DND-41 (cell line): Measurements from ENCODE around the gene FAM222A.
A peak's percentile ranks its signal among the peaks of the same experiment; 100 is the strongest.

Source experiments
- ATAC-seq: fragments of 200-7000 bp; cut with Tn5 transposase; 3 replicates; pipeline ENCODE4 v1.9.1; 2021; ENCODE audit warnings: low read depth; ENCODE audit not compliant: insufficient read depth
- DNase-seq: peaks from one replicate; pipeline ENCODE4 v3.0.0-alpha.2; 2020
- H2AFZ ChIP-seq: 2 replicates; pipeline ENCODE4 v1.6.0; 2012; ENCODE audit warnings: low read depth, low read length
- H3K27ac ChIP-seq: 2 replicates; pipeline ENCODE4 v1.5.1; 2012; ENCODE audit warnings: low read length, inconsistent platforms
- H3K27me3 ChIP-seq: fragments of 200-600 bp; sonication (generic); 2 replicates; pipeline ENCODE4 v1.6.0; 2012; ENCODE audit warnings: low read length, mild to moderate bottlenecking, inconsistent platforms; ENCODE audit not compliant: insufficient read depth, poor library complexity
- H3K36me3 ChIP-seq: 2 replicates; pipeline ENCODE4 v1.5.1; 2012; ENCODE audit warnings: low read length, inconsistent platforms; ENCODE audit not compliant: insufficient read depth
- H3K4me1 ChIP-seq: 2 replicates; pipeline ENCODE4 v1.5.1; 2012; ENCODE audit warnings: mild to moderate bottlenecking, low read length; ENCODE audit not compliant: insufficient read depth
- H3K4me2 ChIP-seq: 2 replicates; pipeline ENCODE4 v1.6.0; 2012; ENCODE audit warnings: mild to moderate bottlenecking, moderate library complexity, low read length, inconsistent platforms; ENCODE audit not compliant: insufficient read depth
- H3K4me3 ChIP-seq, 2 experiments: fragments of 200-600 bp in 1 of 2; shearing (Covaris generic) in 1 of 2; 2 replicates each; pipeline ENCODE4 v1.5.1; 2012 to 2016; ENCODE audit warnings: inconsistent platforms in 2 of 2, low read length in 2 of 2, mild to moderate bottlenecking in 2 of 2, low read depth in 1 of 2, moderate library complexity in 1 of 2
- H3K79me2 ChIP-seq: 2 replicates; pipeline ENCODE4 v1.6.0; 2012; ENCODE audit warnings: low read length, inconsistent platforms; ENCODE audit not compliant: insufficient read depth
- H3K9ac ChIP-seq: 2 replicates; pipeline ENCODE4 v1.6.0; 2012; ENCODE audit warnings: low read depth, mild to moderate bottlenecking, inconsistent platforms, low read length, moderate library complexity
- H3K9me3 ChIP-seq: 2 replicates; pipeline ENCODE4 v1.5.1; 2012; ENCODE audit warnings: low read length, moderate library complexity, mild to moderate bottlenecking, inconsistent platforms; ENCODE audit not compliant: insufficient read depth, severe bottlenecking
- H4K20me1 ChIP-seq: 2 replicates; pipeline ENCODE4 v1.6.0; 2012; ENCODE audit warnings: low read length; ENCODE audit not compliant: insufficient read depth
- EZH2 ChIP-seq: IDR thresholded peaks from 3 replicates; pipeline ENCODE4 v1.6.1; 2012; ENCODE audit warnings: borderline replicate concordance, low read depth, mild to moderate bottlenecking, moderate library complexity, low read length, inconsistent platforms; ENCODE audit not compliant: severe bottlenecking
- TF ChIP-seq, protein P1 (sequence below): IDR thresholded peaks from 2 replicates; pipeline ENCODE4 v1.5.1; 2012; ENCODE audit warnings: borderline replicate concordance, low read length, moderate library complexity, mild to moderate bottlenecking; ENCODE audit not compliant: poor library complexity, severe bottlenecking; ENCODE audit errors: extremely low read depth

Gene FAM222A

DNA sequence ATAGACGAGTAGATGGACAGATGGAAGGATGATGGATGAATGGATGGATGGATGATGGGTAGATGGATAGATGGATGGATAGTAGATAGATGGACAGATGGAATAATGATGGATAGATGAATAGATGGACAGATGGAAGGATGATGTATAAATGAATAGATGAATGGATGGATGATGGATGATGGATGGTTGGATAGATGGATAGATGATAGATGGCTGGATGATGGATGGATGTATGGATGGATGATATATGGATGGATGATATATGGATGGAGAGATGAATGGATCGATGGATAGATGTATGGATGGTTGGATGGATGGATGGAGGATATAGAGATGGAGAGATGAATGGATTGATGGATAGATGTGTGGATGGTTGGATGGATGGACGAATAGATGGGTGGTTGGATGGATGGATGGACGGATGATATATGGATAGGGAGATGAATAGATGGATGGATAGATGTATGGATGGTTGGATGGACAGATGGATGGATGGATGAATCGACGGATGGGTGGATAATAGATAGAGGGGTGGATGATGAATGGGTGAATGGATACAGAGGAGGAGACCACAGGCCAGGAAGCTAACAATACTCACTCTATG is 100.3 kb downstream of the FAM222A start:
- H3K27me3 ChIP-seq = no peaks in the 10 kb centered on the region
- no peak overlapping the region for H3K9ac ChIP-seq
- no peaks in the 10 kb centered on the region for H3K79me2 ChIP-seq
- H3K4me3 ChIP-seq = no peak overlapping the region
- no peak for DNase-seq
- no peaks in the 10 kb centered on the region for H4K20me1 ChIP-seq
- H2AFZ ChIP-seq = no peak overlapping the region
- H3K27ac ChIP-seq = no peak overlapping the region
- no peaks in the 10 kb centered on the region for H3K36me3 ChIP-seq
- H3K9me3 ChIP-seq = no peaks in the 10 kb centered on the region
- ATAC-seq = no peak
- no peaks in the 10 kb centered on the region for H3K4me1 ChIP-seq
- H3K4me2 ChIP-seq = no peak overlapping the region
- TF ChIP-seq, protein P1, sequence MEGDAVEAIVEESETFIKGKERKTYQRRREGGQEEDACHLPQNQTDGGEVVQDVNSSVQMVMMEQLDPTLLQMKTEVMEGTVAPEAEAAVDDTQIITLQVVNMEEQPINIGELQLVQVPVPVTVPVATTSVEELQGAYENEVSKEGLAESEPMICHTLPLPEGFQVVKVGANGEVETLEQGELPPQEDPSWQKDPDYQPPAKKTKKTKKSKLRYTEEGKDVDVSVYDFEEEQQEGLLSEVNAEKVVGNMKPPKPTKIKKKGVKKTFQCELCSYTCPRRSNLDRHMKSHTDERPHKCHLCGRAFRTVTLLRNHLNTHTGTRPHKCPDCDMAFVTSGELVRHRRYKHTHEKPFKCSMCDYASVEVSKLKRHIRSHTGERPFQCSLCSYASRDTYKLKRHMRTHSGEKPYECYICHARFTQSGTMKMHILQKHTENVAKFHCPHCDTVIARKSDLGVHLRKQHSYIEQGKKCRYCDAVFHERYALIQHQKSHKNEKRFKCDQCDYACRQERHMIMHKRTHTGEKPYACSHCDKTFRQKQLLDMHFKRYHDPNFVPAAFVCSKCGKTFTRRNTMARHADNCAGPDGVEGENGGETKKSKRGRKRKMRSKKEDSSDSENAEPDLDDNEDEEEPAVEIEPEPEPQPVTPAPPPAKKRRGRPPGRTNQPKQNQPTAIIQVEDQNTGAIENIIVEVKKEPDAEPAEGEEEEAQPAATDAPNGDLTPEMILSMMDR = no peak
- no peak for TF ChIP-seq EZH2

DNA sequence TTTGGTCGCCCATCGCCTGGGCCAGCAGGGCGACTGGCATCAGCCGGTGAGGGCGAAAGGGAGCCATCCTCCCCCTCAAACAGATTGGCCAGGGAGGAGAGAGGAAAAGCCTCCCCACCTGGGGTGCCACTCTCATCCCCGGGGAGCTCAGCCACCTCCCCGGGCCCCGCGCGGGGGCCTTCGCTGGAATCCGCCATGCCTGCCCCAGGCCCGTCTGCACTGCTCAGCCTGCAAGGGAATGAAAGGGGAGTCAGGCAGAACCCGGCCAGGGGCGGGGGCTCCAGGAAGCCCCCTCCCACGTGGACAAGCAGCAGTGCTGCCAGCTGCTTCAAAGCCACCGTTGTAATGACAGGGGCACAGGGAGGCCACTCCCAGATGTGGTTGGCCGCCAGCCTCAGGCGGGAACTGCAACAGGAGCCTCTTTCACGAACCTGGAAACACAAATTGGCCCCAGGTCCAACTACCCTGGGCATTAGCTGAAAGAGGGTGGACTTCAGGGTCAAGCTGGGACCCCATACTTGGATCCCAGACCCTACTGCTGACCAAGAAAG is 101.0 kb downstream of the FAM222A start:
- no peak for DNase-seq
- TF ChIP-seq EZH2 = no peak
- TF ChIP-seq, protein P1 = no peak
- H3K79me2 ChIP-seq = no peaks in the 10 kb centered on the region
- H3K4me1 ChIP-seq = no peaks in the 10 kb centered on the region
- H3K9me3 ChIP-seq = no peaks in the 10 kb centered on the region
- ATAC-seq = peak; percentile 35; the same call in 1 of the 3 replicates
- H2AFZ ChIP-seq = no peak overlapping the region
- no peak overlapping the region for H3K9ac ChIP-seq
- no peak overlapping the region for H3K27ac ChIP-seq
- no peaks in the 10 kb centered on the region for H4K20me1 ChIP-seq
- H3K36me3 ChIP-seq = no peaks in the 10 kb centered on the region
- H3K4me2 ChIP-seq = no peak overlapping the region
- peaks cover 5% of the 10 kb centered on the region for H3K27me3 ChIP-seq
- no peak overlapping the region for H3K4me3 ChIP-seq

DNA sequence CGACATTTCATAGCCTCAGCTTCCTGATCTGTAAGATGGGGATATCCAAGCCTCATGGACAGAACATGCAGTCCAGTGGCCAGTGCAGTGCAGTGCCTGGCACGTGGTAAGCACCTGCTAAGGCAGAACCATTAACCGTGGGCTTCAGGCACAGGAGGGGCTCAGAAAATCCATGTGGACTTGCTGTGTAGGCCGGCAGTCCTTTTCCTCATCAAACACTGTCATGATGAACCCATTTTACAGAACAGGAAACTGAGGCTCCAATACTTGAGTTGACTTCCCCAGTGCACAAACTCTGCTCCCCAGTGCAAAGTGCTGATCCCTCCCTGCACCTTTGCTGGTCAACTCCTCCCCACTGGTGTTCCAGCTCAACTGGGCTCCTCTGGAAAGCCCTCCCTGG is 101.6 kb downstream of the FAM222A start:
- TF ChIP-seq, protein P1 = no peak

More for the DNA sequence above, 101.6 kb downstream of the FAM222A start:
- Histone ChIP-seq H3K79me2 (no peaks in the 10 kb centered on the region), H3K4me2 (no peak overlapping the region), H3K4me1 (no peaks in the 10 kb centered on the region), H3K27me3 (peaks cover 5% of the 10 kb centered on the region), H3K9ac (no peak overlapping the region), H3K27ac (no peak overlapping the region), H3K4me3 (no peak overlapping the region), H3K36me3 (no peaks in the 10 kb centered on the region), H4K20me1 (no peaks in the 10 kb centered on the region), H2AFZ (no peak overlapping the region), H3K9me3 (no peaks in the 10 kb centered on the region)
- ATAC-seq (no peak), DNase-seq (no peak)
